H1 (cell line): Measurements from ENCODE around the gene COASY. TPM values are rescaled to one million over a fixed set of nuclear protein-coding genes. Genes with fewer than 3 reads are reported as not detected.

ENCODE experiments used
- ATF3 ChIP-seq: IDR thresholded peaks from 2 replicates; pipeline ENCODE4 v1.6.1; 2011; ENCODE audit warnings: low read depth, mild to moderate bottlenecking, low read length; ENCODE audit not compliant: insufficient read depth
- BCL11A ChIP-seq, 2 experiments: IDR thresholded peaks; one replicate each; pipeline ENCODE4 v1.6.1; 2011; ENCODE audit warnings: low read depth in 2 of 2, low read length in 2 of 2, mild to moderate bottlenecking in 2 of 2
- CEBPB ChIP-seq: IDR thresholded peaks from 2 replicates; pipeline ENCODE4 v1.6.1; 2012; ENCODE audit warnings: low read depth, low read length
- CHD1 ChIP-seq: IDR thresholded peaks from 2 replicates; pipeline ENCODE4 v1.6.1; 2012; ENCODE audit warnings: low read depth, low read length, improper control_type of control experiment
- CTBP2 ChIP-seq: IDR thresholded peaks from 2 replicates; pipeline ENCODE4 v1.7.0; 2011; ENCODE audit warnings: borderline replicate concordance, mild to moderate bottlenecking, moderate library complexity, mixed read lengths, low read length; ENCODE audit not compliant: insufficient read depth, insufficient read length
- EP300 ChIP-seq, 2 experiments: IDR thresholded peaks; 1 replicate in 1 of 2; 2 replicates in 1 of 2; pipeline ENCODE4 v1.6.1; 2011 to 2012; ENCODE audit warnings: low read depth in 2 of 2, low read length in 2 of 2, mild to moderate bottlenecking in 2 of 2, borderline replicate concordance in 1 of 2, inconsistent platforms in 1 of 2, moderate library complexity in 1 of 2
- EZH2 ChIP-seq: fragments of 200-600 bp; sonication (generic); IDR thresholded peaks from 2 replicates; pipeline ENCODE4 v1.7.1; 2012; ENCODE audit warnings: low read depth, mild to moderate bottlenecking, moderate library complexity, low read length, inconsistent platforms; ENCODE audit not compliant: severe bottlenecking
- FOSL1 ChIP-seq: IDR thresholded peaks from 2 replicates; pipeline ENCODE4 v1.6.1; 2011; ENCODE audit warnings: mild to moderate bottlenecking, low read depth, low read length, moderate library complexity; ENCODE audit not compliant: insufficient read depth
- GTF2F1 ChIP-seq: IDR thresholded peaks from 2 replicates; pipeline ENCODE4 v1.6.1; 2012; ENCODE audit warnings: low read depth, low read length, improper control_type of control experiment, borderline replicate concordance
- JUN ChIP-seq: IDR thresholded peaks from 2 replicates; pipeline ENCODE4 v1.6.1; 2011; ENCODE audit warnings: low read depth, mild to moderate bottlenecking, improper control_type of control experiment, low read length
- JUND ChIP-seq: IDR thresholded peaks from 2 replicates; pipeline ENCODE4 v1.6.1; 2011; ENCODE audit warnings: mild to moderate bottlenecking, improper control_type of control experiment, low read length
- MAX ChIP-seq: IDR thresholded peaks from 2 replicates; pipeline ENCODE4 v1.6.1; 2012; ENCODE audit warnings: inconsistent platforms
- NANOG ChIP-seq: IDR thresholded peaks from 2 replicates; pipeline ENCODE4 v1.6.1; 2011; ENCODE audit warnings: low read length, low read depth, mild to moderate bottlenecking, inconsistent platforms; ENCODE audit not compliant: insufficient read depth, poor library complexity, severe bottlenecking
- PHF8 ChIP-seq: fragments of 200-600 bp; sonication (generic); conservative IDR thresholded peaks from 2 replicates; pipeline ENCODE4 v1.7.1; 2012; ENCODE audit warnings: low read depth, mild to moderate bottlenecking, inconsistent platforms, low read length, moderate library complexity
- RBBP5 ChIP-seq: IDR thresholded peaks from 2 replicates; pipeline ENCODE4 v1.7.1; 2012; ENCODE audit warnings: low read depth, mild to moderate bottlenecking, inconsistent platforms, low read length, moderate library complexity, borderline replicate concordance
- RFX5 ChIP-seq: IDR thresholded peaks from 2 replicates; pipeline ENCODE4 v1.6.1; 2011; ENCODE audit warnings: low read depth, low read length, improper control_type of control experiment, borderline replicate concordance
- SIRT6 ChIP-seq: IDR thresholded peaks from one replicate; pipeline ENCODE4 v1.7.1; 2012; ENCODE audit warnings: low read length, inconsistent platforms
- SIX5 ChIP-seq: IDR thresholded peaks from 2 replicates; pipeline ENCODE4 v1.6.1; 2011; ENCODE audit warnings: mild to moderate bottlenecking, low read depth, low read length
- SP4 ChIP-seq: IDR thresholded peaks from 2 replicates; pipeline ENCODE4 v1.6.1; 2012; ENCODE audit warnings: low read length, inconsistent platforms
- TAF1 ChIP-seq: IDR thresholded peaks from 2 replicates; pipeline ENCODE4 v1.6.1; 2011; ENCODE audit warnings: mild to moderate bottlenecking, low read depth, low read length
- TAF7 ChIP-seq: optimal IDR thresholded peaks from 2 replicates; pipeline ENCODE3; 2011; ENCODE audit warnings: low read depth, mild to moderate bottlenecking, inconsistent platforms, low read length, moderate library complexity, borderline replicate concordance
- TEAD4 ChIP-seq: IDR thresholded peaks from 2 replicates; pipeline ENCODE4 v1.6.1; 2012; ENCODE audit warnings: low read depth, low read length, inconsistent platforms, mixed read lengths
- USF2 ChIP-seq: IDR thresholded peaks from 2 replicates; pipeline ENCODE4 v1.6.1; 2011; ENCODE audit warnings: low read length, improper control_type of control experiment
- ZNF274 ChIP-seq: IDR thresholded peaks from 2 replicates; pipeline ENCODE4 v1.7.0; 2012; ENCODE audit warnings: low read length, borderline replicate concordance; ENCODE audit errors: extremely low read depth
- polyA plus RNA-seq, 7 experiments: library from polyadenylated mRNA; depleted of rRNA in 3 of 7; stranded (reverse) in 5 of 7; unstranded in 2 of 7; fragments of >200 nt in 5 of 7; fragments of 200-250 nt in 2 of 7; gene quantifications; 1 replicate in 5 of 7; 2 replicates in 1 of 7; 4 replicates in 1 of 7; pipeline versions ENCODE4 v1.2.1 to v1.2.3, GENCODE V29; 2011 to 2013; ENCODE audit warnings: missing spikeins in 2 of 7, mixed read lengths in 2 of 7
- total RNA-seq: library from RNA; stranded (reverse); fragmentation: NEBNext Ultra II Directional; extraction: Animal tissue kit (Norgen Biotek cat#: 25700); gene quantifications from 2 replicates; pipeline ENCODE4 v1.2.1, GENCODE V29; 2021

Gene COASY
- total and polyA plus RNA-seq, 2 of the 8 experiments (the other 6 are each of a cell fraction or from before 2014, with no cell fraction given) = 64.5 to 100 TPM

- TF ChIP-seq BCL11A (IDR thresholded peaks at IDR 0.05; ENCODE audit: low read depth in 2 of 2, low read length in 2 of 2) (no peak), GTF2F1 (no peak), RFX5 (no peak), JUND (no peak), MAX (0 out of 2 replicates have a peak, but pooled peaks have one; percentile 6), USF2 (no peak), SIRT6 (no peak), NANOG (no peak), TAF7 (peak; percentile 68), SP4 (no peak), EP300 (IDR thresholded peaks at IDR 0.05; ENCODE audit: borderline replicate concordance in 1 of 2, low read depth in 2 of 2, low read length in 2 of 2) (peak in 1 of 2 experiments; percentile 50; a peak in 1 of 3 replicates), ATF3 (no peak), ZNF274 (no peak), TEAD4 (no peak), SIX5 (no peak), TAF1 (peak; percentile 79), EZH2 (no peak), CEBPB (no peak; the same call in 1 of the 2 replicates), CHD1 (no peak), PHF8 (peak; percentile 63; the same call in 1 of the 2 replicates), JUN (no peak), RBBP5 (peak; percentile 73; the same call in 1 of the 2 replicates), CTBP2 (no peak), FOSL1 (no peak)
These were observed at the start of gene COASY (continued) for GRCh38 chr17:42561897-42562387.
